Left cardiac atrium (tissue), 4 donors: ENCODE data around the gene AZU1. TPM values are rescaled to one million over a fixed set of nuclear protein-coding genes. Genes with fewer than 3 reads are reported as not detected.

Experiments used
- ATAC-seq, 2 donors: fragments of 200-7000 bp; cut with Tn5 transposase; one replicate each; pipeline ENCODE4 v1.9.1; 2020; ENCODE audit warnings: mild to moderate bottlenecking in 2 of 2, moderate library complexity in 2 of 2
- DNase-seq: peaks from one replicate; pipeline ENCODE4 v3.0.0-alpha.2; 2020
- intact Hi-C, 2 donors: fragments of 100-400 bp; cut with DNase I; formaldehyde crosslinking; loops; one replicate each; pipeline versions ENCODE4 v1.14.1 to v1.15.1; 2022 to 2023
- total RNA-seq, 2 donors: library from RNA; stranded (reverse); fragmentation: NEBNext Ultra II Directional; extraction: Animal tissue kit (Norgen Biotek cat#: 25700); gene quantifications; one replicate each; pipeline ENCODE4 v1.2.1, GENCODE V29; 2021
- donor health status: DM: no; HTN: yes; CAD: no.
- donor health status: DM: no; HTN: yes; CAD: no; lungs with severe emphysema.
- donor health status: DM: yes; HTN: yes; CAD: no.
- donor health status: Dilated cardiomyopathy.

Gene AZU1
- total RNA-seq, 2 donors from 2014 or later: 0.18 TPM; not detected in 1

GRCh38 chr19:861756-862580, 34.3 kb downstream of the AZU1 start:
- intact Hi-C loops: loop anchor here (5.0 kb wide), 1 partner anchor 55 kb away; the partner anchor contains the start of gene KISS1R (in 2 of the 2)
- DNase-seq: no peak
- ATAC-seq: peak in 1 of 2 donors; percentile 9

- intact Hi-C loops: loop anchor here (5.0 kb wide), 1 partner anchor 55 kb away; the partner anchor contains the start of gene KISS1R (in 2 of the 2)
- ATAC-seq (peak in 1 of 2 donors; percentile 35), DNase-seq (peak; percentile 75)
These were observed 35.1 kb downstream of the AZU1 start for GRCh38 chr19:862581-863314.

- no peak for DNase-seq
- intact Hi-C loops: loop anchor here (5.0 kb wide), 1 partner anchor 54 kb away; the partner anchor contains the start of gene KISS1R (in 2 of the 2)
These were observed 35.6 kb downstream of the AZU1 start for GRCh38 chr19:863315-863620.

GRCh38 chr19:866769-867300, 39.2 kb downstream of the AZU1 start:
- DNase-seq (no peak), ATAC-seq (no peak)
- intact Hi-C loops: no loop called here

More at GRCh38 chr19:863315-863620, 35.6 kb downstream of the AZU1 start:
- no peak for ATAC-seq

GRCh38 chr19:867301-867793, 39.7 kb downstream of the AZU1 start:
- intact Hi-C loops: no loop called here
- ATAC-seq (peak in 1 of 2 donors; percentile 12), DNase-seq (no peak)

- intact Hi-C loops: no loop called here
These were observed 40.3 kb downstream of the AZU1 start for GRCh38 chr19:867855-868457.

GRCh38 chr19:868458-869244, 41.0 kb downstream of the AZU1 start:
- ATAC-seq (no peak), DNase-seq (no peak)
- intact Hi-C loops: no loop called here

More at GRCh38 chr19:867855-868457, 40.3 kb downstream of the AZU1 start:
- ATAC-seq (no peak), DNase-seq (no peak)

GRCh38 chr19:869245-870177, 41.9 kb downstream of the AZU1 start:
- ATAC-seq (peak; percentile 46 to 58), DNase-seq (peak; percentile 79)
- intact Hi-C loops: no loop called here

GRCh38 chr19:870314-870713, 42.7 kb downstream of the AZU1 start:
- no peak for DNase-seq
- intact Hi-C loops: no loop called here
- no peak for ATAC-seq

- peak; percentile 74 for DNase-seq
- intact Hi-C loops: no loop called here
- peak; percentile 10 to 36 for ATAC-seq
These were observed 43.3 kb downstream of the AZU1 start for GRCh38 chr19:870963-871401.

GRCh38 chr19:871446-872265, 44.0 kb downstream of the AZU1 start:
- ATAC-seq: no peak
- no peak for DNase-seq
- intact Hi-C loops: no loop called here

GRCh38 chr19:872266-872951, 44.8 kb downstream of the AZU1 start:
- intact Hi-C loops: no loop called here
- ATAC-seq (peak in 1 of 2 donors; percentile 23), DNase-seq (peak; percentile 70)

- DNase-seq (no peak), ATAC-seq (peak in 1 of 2 donors; percentile 18)
- intact Hi-C loops: no loop called here
These were observed 45.4 kb downstream of the AZU1 start for GRCh38 chr19:873084-873483.

GRCh38 chr19:873561-874041, 46.0 kb downstream of the AZU1 start:
- DNase-seq: no peak
- intact Hi-C loops: no loop called here

GRCh38 chr19:875265-875879, 47.7 kb downstream of the AZU1 start:
- DNase-seq: no peak
- intact Hi-C loops: no loop called here
- no peak for ATAC-seq

More at GRCh38 chr19:873561-874041, 46.0 kb downstream of the AZU1 start:
- no peak for ATAC-seq
